ENCODE results near the gene DSTYK.

- TF ChIP-seq POLR2AphosphoS5 (IDR thresholded peaks at IDR 0.05; ENCODE audit: borderline replicate concordance, low read depth, low read length) (no peak), EZH2 (IDR thresholded peaks at IDR 0.05) (no peak)
Measured at GRCh38 chr1:205232127-205232820, 20.8 kb upstream of the DSTYK start.

Measured in SK-N-MC (cell line).